HepG2 (cell line): ENCODE results near the gene ZMIZ2.

Experiments used
- CTCF ChIP-seq: sonication (generic); formaldehyde crosslinking; IDR thresholded peaks from 2 replicates; pipeline ENCODE4 v1.5.0; 2020; ENCODE audit warnings: mild to moderate bottlenecking, missing genetic modification reagents, moderate library complexity
- ISX ChIP-seq: sonication (generic); formaldehyde crosslinking; conservative IDR thresholded peaks from 2 replicates; pipeline ENCODE4 v1.5.0; 2020; ENCODE audit warnings: missing genetic modification reagents
- MAZ ChIP-seq, 2 experiments: sonication (generic) in 1 of 2; formaldehyde crosslinking in 1 of 2; IDR thresholded peaks; 2 replicates each; pipeline versions ENCODE4 v1.5.0 to v1.6.1; 2012 to 2020; ENCODE audit warnings: low read depth in 2 of 2, mild to moderate bottlenecking in 2 of 2, borderline replicate concordance in 1 of 2, improper control_type of control experiment in 1 of 2, low read length in 1 of 2, missing genetic modification reagents in 1 of 2, moderate library complexity in 1 of 2
- NFE2 ChIP-seq: sonication (generic); formaldehyde crosslinking; IDR thresholded peaks from 2 replicates; pipeline ENCODE4 v1.4.0; 2020; ENCODE audit warnings: missing genetic modification reagents
- NFE2L1 ChIP-seq: sonication (generic); formaldehyde crosslinking; IDR thresholded peaks from 2 replicates; pipeline ENCODE4 v1.4.0; 2020; ENCODE audit warnings: missing genetic modification reagents, mild to moderate bottlenecking, borderline replicate concordance
- SNAPC4 ChIP-seq: sonication (generic); formaldehyde crosslinking; IDR thresholded peaks from 2 replicates; pipeline ENCODE4 v1.4.0; 2020; ENCODE audit warnings: mild to moderate bottlenecking, missing genetic modification reagents
- TF ChIP-seq, protein P1 (sequence below): sonication (generic); formaldehyde crosslinking; IDR thresholded peaks from 2 replicates; pipeline ENCODE4 v1.5.0; 2020; ENCODE audit warnings: mild to moderate bottlenecking, missing genetic modification reagents, borderline replicate concordance

GRCh38 chr7:44709945-44710596 is 38.6 kb upstream of the ZMIZ2 start:
- TF ChIP-seq MAZ (IDR thresholded peaks at IDR 0.05; ENCODE audit: borderline replicate concordance, low read depth, low read length) (no peak), MAZ (CRISPR knock-in tag; IDR thresholded peaks at IDR 0.05; ENCODE audit: low read depth) (no peak), NFE2L1 (CRISPR knock-in tag) (no peak), NFE2 (CRISPR knock-in tag) (no peak), CTCF (CRISPR knock-in tag) (no peak), ISX (CRISPR knock-in tag) (no peak), SNAPC4 (no peak)
- TF ChIP-seq, protein P1, sequence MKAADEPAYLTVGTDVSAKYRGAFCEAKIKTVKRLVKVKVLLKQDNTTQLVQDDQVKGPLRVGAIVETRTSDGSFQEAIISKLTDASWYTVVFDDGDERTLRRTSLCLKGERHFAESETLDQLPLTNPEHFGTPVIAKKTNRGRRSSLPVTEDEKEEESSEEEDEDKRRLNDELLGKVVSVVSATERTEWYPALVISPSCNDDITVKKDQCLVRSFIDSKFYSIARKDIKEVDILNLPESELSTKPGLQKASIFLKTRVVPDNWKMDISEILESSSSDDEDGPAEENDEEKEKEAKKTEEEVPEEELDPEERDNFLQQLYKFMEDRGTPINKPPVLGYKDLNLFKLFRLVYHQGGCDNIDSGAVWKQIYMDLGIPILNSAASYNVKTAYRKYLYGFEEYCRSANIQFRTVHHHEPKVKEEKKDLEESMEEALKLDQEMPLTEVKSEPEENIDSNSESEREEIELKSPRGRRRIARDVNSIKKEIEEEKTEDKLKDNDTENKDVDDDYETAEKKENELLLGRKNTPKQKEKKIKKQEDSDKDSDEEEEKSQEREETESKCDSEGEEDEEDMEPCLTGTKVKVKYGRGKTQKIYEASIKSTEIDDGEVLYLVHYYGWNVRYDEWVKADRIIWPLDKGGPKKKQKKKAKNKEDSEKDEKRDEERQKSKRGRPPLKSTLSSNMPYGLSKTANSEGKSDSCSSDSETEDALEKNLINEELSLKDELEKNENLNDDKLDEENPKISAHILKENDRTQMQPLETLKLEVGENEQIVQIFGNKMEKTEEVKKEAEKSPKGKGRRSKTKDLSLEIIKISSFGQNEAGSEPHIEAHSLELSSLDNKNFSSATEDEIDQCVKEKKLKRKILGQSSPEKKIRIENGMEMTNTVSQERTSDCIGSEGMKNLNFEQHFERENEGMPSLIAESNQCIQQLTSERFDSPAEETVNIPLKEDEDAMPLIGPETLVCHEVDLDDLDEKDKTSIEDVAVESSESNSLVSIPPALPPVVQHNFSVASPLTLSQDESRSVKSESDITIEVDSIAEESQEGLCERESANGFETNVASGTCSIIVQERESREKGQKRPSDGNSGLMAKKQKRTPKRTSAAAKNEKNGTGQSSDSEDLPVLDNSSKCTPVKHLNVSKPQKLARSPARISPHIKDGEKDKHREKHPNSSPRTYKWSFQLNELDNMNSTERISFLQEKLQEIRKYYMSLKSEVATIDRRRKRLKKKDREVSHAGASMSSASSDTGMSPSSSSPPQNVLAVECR = no peak
